Activated naive CD4-positive, alpha-beta T cell treated with anti-CD3 and anti-CD28 coated beads, Interleukin-2, amount 50 U/mL, for 24 hours (primary cell): ENCODE results near the gene NLRP11.
"Not testable (repeated sequence)": the region's sequence is repeated elsewhere in the genome, so short reads cannot be mapped to it uniquely, and the experiment has no call there.

Experiments
- H3K27ac Mint-ChIP-seq: one replicate; pipeline ENCODE4 v1.8.0; 2021; ENCODE audit warnings: mild to moderate bottlenecking, mixed read lengths
- H3K27me3 Mint-ChIP-seq: one replicate; pipeline ENCODE4 v1.8.0; 2021; ENCODE audit warnings: mixed read lengths
- H3K36me3 Mint-ChIP-seq: one replicate; pipeline ENCODE4 v1.8.0; 2021; ENCODE audit warnings: mixed read lengths
- H3K4me1 Mint-ChIP-seq: one replicate; pipeline ENCODE4 v1.8.0; 2021; ENCODE audit warnings: mixed read lengths
- H3K4me3 Mint-ChIP-seq: one replicate; pipeline ENCODE4 v1.8.0; 2021; ENCODE audit warnings: mild to moderate bottlenecking, mixed read lengths
- H3K9me3 Mint-ChIP-seq: one replicate; pipeline ENCODE4 v1.8.0; 2021; ENCODE audit warnings: mixed read lengths

Gene NLRP11

GRCh38 chr19:55812449-55812848 is 19.4 kb downstream of the NLRP11 start:
- H3K36me3 Mint-ChIP-seq = no peaks in the 10 kb centered on the region
- H3K9me3 Mint-ChIP-seq = no peaks in the 10 kb centered on the region
- no peaks in the 10 kb centered on the region for H3K4me1 Mint-ChIP-seq
- H3K27me3 Mint-ChIP-seq = peaks cover 17% of the 10 kb centered on the region
- H3K4me3 Mint-ChIP-seq = no peak overlapping the region
- no peak overlapping the region for H3K27ac Mint-ChIP-seq

DNA sequence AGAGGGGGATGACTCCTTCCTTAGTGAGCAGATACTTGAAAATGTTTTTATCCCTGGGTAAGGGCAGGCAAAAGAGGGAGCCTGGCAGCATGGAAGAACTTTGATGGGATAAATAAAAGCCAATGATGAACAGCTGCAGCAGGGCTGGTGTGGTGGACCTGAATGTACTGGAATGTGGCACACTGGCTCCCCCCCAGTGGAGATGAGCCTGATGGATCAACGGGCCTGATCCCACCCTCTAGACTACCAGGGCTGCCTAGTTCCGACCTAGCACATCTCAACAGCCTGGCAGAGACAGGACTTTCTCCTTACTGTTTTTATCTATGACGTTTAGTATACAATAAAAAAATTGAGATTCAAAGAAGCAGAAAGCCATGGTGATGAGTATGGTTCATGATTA is 20.5 kb downstream of the NLRP11 start:
- Mint-ChIP-seq H3K4me1 (no peaks in the 10 kb centered on the region), H3K27ac (no peak overlapping the region), H3K9me3 (no peaks in the 10 kb centered on the region), H3K4me3 (no peak overlapping the region), H3K27me3 (peaks cover 13% of the 10 kb centered on the region), H3K36me3 (no peaks in the 10 kb centered on the region)

- no peaks in the 10 kb centered on the region for H3K4me1 Mint-ChIP-seq
- H3K36me3 Mint-ChIP-seq = no peaks in the 10 kb centered on the region
- no peaks in the 10 kb centered on the region for H3K9me3 Mint-ChIP-seq
- H3K27me3 Mint-ChIP-seq = peaks cover 17% of the 10 kb centered on the region
- no peak overlapping the region for H3K27ac Mint-ChIP-seq
- H3K4me3 Mint-ChIP-seq = no peak overlapping the region
Observed at GRCh38 chr19:55809381-55810058, 22.3 kb downstream of the NLRP11 start.

- H3K9me3 Mint-ChIP-seq = no peaks in the 10 kb centered on the region
- H3K4me3 Mint-ChIP-seq = no peak overlapping the region
- H3K27ac Mint-ChIP-seq = no peak overlapping the region
- H3K36me3 Mint-ChIP-seq = peaks cover 2% of the 10 kb centered on the region
- H3K27me3 Mint-ChIP-seq = peaks cover 12% of the 10 kb centered on the region
- no peaks in the 10 kb centered on the region for H3K4me1 Mint-ChIP-seq
Observed at GRCh38 chr19:55802281-55802680, 29.5 kb downstream of the NLRP11 start.

DNA sequence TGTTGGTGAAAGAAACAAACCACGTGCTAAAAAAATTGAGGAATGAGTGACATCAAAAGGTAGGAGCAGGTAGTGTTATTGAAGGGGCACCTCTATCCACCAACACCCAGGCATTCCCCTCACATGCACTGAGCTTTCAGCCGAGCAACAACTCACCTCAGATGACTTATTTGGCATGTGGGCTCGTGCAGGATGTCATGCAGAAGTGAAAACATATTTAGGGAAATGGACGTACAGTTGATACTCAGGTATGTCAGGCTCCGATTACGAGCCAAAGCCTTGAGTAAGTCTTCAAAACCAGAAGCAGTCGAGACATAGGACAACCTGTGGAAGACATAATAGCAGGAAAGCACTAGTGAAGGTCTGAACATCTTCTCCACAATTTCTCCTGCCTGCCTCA is 30.4 kb downstream of the NLRP11 start:
- no peak overlapping the region for H3K27ac Mint-ChIP-seq
- H3K4me1 Mint-ChIP-seq = no peaks in the 10 kb centered on the region
- H3K27me3 Mint-ChIP-seq = peaks cover 12% of the 10 kb centered on the region
- no peak overlapping the region for H3K4me3 Mint-ChIP-seq
- no peaks in the 10 kb centered on the region for H3K9me3 Mint-ChIP-seq
- H3K36me3 Mint-ChIP-seq = peaks cover 2% of the 10 kb centered on the region

DNA sequence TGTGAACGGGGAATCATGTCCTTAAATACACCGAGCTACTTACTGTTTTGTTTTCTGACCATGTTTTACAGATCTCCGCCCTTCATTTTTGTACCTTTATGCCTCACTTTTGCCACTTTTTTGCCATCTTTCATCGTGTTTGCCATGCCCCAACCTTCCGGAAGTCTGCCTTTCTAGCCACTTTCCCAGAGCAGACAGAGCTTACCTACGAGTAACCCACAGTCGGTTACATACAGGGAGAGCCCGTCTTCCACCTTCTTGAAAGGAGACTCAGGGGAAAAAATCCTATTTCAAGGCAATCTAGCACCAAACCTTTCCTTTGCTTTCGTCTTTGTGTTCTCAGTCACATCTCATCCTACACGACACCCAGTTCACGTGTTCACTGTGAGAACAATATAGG is 36.8 kb downstream of the NLRP11 start:
- no peaks in the 10 kb centered on the region for H3K4me1 Mint-ChIP-seq
- peaks cover 10% of the 10 kb centered on the region for H3K27me3 Mint-ChIP-seq
- H3K36me3 Mint-ChIP-seq = peaks cover 2% of the 10 kb centered on the region
- H3K9me3 Mint-ChIP-seq = peaks cover under 1% of the 10 kb centered on the region
- H3K27ac Mint-ChIP-seq = no peak overlapping the region
- no peak overlapping the region for H3K4me3 Mint-ChIP-seq

DNA sequence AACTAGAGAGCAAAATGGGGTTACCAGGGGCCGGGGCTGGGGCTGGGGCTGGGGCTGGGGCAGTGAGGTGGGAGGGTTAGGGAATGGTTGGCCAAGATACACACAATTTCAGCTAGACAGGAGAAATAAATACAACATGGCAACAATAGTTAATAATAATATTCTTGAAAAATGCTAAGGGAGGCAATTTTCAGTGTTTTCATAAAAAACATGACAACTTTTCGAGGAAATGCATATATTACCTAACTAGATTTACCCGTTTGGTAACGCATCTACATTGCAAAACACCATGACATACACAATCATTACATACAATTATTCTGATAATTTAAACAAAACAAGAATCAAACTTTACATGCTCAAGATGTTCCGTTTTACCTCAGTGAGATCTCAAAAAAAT is 50.7 kb downstream of the NLRP11 start:
- Mint-ChIP-seq H3K9me3 (no peaks in the 10 kb centered on the region), H3K4me1 (no peaks in the 10 kb centered on the region), H3K4me3 (no peak overlapping the region), H3K27ac (no peak overlapping the region), H3K36me3 (no peaks in the 10 kb centered on the region), H3K27me3 (peaks cover 18% of the 10 kb centered on the region)

DNA sequence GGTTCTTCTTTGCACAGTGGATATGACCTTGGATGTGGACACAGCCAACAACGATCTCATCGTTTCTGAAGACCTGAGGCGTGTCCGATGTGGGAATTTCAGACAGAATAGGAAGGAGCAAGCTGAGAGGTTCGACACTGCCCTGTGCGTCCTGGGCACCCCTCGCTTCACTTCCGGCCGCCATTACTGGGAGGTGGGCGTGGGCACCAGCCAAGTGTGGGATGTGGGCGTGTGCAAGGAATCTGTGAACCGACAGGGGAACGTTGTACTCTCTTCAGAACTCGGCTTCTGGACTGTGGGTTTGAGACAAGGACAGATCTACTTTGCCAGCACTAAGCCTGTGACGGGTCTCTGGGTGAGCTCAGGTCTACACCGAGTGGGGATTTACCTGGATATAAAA is 53.5 kb downstream of the NLRP11 start:
- H3K27me3 Mint-ChIP-seq = peaks cover 16% of the 10 kb centered on the region

GRCh38 chr19:55777528-55777927 is 54.3 kb downstream of the NLRP11 start:
- Mint-ChIP-seq H3K36me3 (no peaks in the 10 kb centered on the region), H3K4me3 (no peak overlapping the region), H3K9me3 (no peaks in the 10 kb centered on the region), H3K4me1 (no peaks in the 10 kb centered on the region), H3K27ac (no peak overlapping the region), H3K27me3 (peaks cover 14% of the 10 kb centered on the region)

More for the DNA sequence above, 53.5 kb downstream of the NLRP11 start:
- H3K36me3 Mint-ChIP-seq = no peaks in the 10 kb centered on the region
- no peak overlapping the region for H3K27ac Mint-ChIP-seq
- no peaks in the 10 kb centered on the region for H3K4me1 Mint-ChIP-seq
- no peaks in the 10 kb centered on the region for H3K9me3 Mint-ChIP-seq
- no peak overlapping the region for H3K4me3 Mint-ChIP-seq

GRCh38 chr19:55769632-55770031 is 62.2 kb downstream of the NLRP11 start:
- not testable (repeated sequence) for H3K9me3 Mint-ChIP-seq, H3K4me1 Mint-ChIP-seq, H3K36me3 Mint-ChIP-seq, H3K27ac Mint-ChIP-seq, H3K4me3 Mint-ChIP-seq
- H3K27me3 Mint-ChIP-seq = peaks cover 26% of the 10 kb centered on the region

DNA sequence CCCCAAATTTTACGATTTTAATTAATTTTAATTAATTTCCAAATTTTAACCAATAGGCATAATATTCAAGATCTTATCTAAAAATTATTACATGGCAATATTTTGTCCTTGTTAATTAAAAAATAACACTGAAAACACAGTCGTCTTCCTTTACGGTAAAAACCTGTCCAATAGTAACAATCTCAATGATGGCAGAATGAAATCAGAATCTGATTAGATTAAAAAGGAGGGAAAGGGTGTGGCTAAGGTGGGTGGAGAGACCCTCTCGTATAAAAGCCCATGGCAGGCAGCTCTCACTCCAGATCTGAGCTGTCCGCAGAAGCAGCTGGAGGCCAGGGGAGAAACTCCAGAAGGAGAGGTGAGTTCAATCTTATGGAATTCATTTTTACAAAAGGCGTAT is 63.0 kb downstream of the NLRP11 start, which contains the start of gene RFPL4AL1:
Gene RFPL4AL1, plus strand, starts transcription at position 301 of the 400 bp plus-strand sequence. CDS start 2,687 bp downstream, outside the sequence.
- not testable (repeated sequence) for H3K27ac Mint-ChIP-seq, H3K4me1 Mint-ChIP-seq, H3K9me3 Mint-ChIP-seq, H3K4me3 Mint-ChIP-seq, H3K36me3 Mint-ChIP-seq
- peaks cover 27% of the 10 kb centered on the region for H3K27me3 Mint-ChIP-seq

DNA sequence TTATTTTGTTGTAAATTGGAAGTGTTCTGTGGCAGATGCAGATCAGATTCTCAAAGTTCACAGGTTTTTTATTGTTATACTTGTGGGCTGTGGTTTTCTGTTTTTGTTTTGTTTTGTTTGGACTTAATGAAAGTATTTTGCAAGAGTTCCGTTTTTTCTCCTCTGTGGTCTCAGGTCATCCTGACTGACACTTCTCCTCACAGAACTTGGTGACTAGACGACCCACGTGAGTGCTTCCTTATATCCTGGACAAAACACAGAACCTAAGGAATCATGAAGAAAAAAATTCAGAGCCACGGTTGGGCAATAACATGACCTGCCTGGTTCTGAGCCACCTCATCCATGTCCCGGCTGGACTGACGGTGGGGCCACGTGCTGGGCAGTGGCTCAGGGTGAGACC is 65.3 kb downstream of the NLRP11 start:
- no peaks in the 10 kb centered on the region for H3K36me3 Mint-ChIP-seq
- H3K4me3 Mint-ChIP-seq = no peak overlapping the region
- H3K27me3 Mint-ChIP-seq = peaks cover 24% of the 10 kb centered on the region
- H3K27ac Mint-ChIP-seq = no peak overlapping the region
- no peaks in the 10 kb centered on the region for H3K4me1 Mint-ChIP-seq
- peaks cover 9% of the 10 kb centered on the region for H3K9me3 Mint-ChIP-seq

DNA sequence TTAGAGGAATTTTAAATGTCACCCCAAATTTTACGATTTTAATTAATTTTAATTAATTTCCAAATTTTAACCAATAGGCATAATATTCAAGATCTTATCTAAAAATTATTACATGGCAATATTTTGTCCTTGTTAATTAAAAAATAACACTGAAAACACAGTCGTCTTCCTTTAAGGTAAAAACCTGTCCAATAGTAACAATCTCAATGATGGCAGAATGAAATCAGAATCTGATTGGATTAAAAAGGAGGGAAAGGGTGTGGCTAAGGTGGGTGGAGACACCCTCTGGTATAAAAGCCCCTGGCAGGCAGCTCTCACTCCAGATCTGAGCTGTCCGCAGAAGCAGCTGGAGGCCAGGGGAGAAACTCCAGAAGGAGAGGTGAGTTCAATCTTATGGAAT is 73.0 kb downstream of the NLRP11 start, which contains the start of gene RFPL4A:
Gene RFPL4A, plus strand, starts transcription at position 301 of the 400 bp plus-strand sequence. CDS start 2,704 bp downstream, outside the sequence.
- not testable (repeated sequence) for H3K36me3 Mint-ChIP-seq, H3K27me3 Mint-ChIP-seq, H3K9me3 Mint-ChIP-seq, H3K4me1 Mint-ChIP-seq, H3K27ac Mint-ChIP-seq, H3K4me3 Mint-ChIP-seq

DNA sequence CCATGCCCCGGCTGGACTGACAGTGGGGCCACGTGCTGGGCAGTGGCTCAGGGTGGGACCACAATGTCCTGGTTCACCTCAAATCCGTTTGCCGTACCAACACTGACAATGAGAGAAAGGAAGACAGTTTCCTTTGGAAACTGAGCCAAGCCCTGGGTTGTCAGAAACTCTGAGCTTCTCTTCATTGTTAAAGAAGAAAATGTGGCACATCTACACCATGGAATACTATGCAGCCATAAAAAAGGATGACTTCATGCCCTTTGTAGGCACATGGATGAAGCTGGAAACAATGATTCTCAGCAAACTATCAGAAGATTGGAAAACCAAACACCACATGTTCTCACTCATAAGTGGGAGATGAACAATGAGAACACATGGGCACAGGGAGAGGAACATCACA is 75.0 kb downstream of the NLRP11 start:
- H3K9me3 Mint-ChIP-seq, H3K4me1 Mint-ChIP-seq, H3K36me3 Mint-ChIP-seq, H3K27ac Mint-ChIP-seq, H3K4me3 Mint-ChIP-seq: not testable (repeated sequence)
- H3K27me3 Mint-ChIP-seq = peaks cover 12% of the 10 kb centered on the region

DNA sequence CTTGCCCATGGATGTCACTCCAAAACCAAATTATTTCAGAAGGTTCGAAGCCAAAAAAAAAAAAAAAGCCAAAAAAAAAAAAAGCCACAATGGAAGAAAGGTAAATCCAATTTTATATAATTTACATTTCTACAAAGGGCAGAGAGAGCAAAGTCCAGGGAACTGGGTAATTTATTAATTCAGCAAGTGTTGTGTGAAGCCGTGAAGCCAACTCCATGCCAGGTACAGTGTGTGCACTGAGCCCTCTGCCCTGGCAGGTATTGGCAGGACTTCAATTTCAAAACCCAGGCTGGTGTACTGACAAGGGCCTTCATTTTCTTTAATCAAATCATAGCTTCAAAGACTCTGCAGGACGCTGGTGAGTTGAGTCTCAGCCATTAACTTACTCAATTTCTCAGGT is 78.4 kb downstream of the NLRP11 start:
- no peaks in the 10 kb centered on the region for H3K36me3 Mint-ChIP-seq
- peaks cover 11% of the 10 kb centered on the region for H3K27me3 Mint-ChIP-seq
- H3K27ac Mint-ChIP-seq = no peak overlapping the region
- no peak overlapping the region for H3K4me3 Mint-ChIP-seq
- H3K4me1 Mint-ChIP-seq = no peaks in the 10 kb centered on the region
- H3K9me3 Mint-ChIP-seq = peaks cover 9% of the 10 kb centered on the region

GRCh38 chr19:55750715-55751114 is 81.1 kb downstream of the NLRP11 start:
- no peaks in the 10 kb centered on the region for H3K9me3 Mint-ChIP-seq
- no peak overlapping the region for H3K27ac Mint-ChIP-seq
- peaks cover 7% of the 10 kb centered on the region for H3K27me3 Mint-ChIP-seq
- H3K36me3 Mint-ChIP-seq = no peaks in the 10 kb centered on the region
- H3K4me1 Mint-ChIP-seq = no peaks in the 10 kb centered on the region
- no peak overlapping the region for H3K4me3 Mint-ChIP-seq

DNA sequence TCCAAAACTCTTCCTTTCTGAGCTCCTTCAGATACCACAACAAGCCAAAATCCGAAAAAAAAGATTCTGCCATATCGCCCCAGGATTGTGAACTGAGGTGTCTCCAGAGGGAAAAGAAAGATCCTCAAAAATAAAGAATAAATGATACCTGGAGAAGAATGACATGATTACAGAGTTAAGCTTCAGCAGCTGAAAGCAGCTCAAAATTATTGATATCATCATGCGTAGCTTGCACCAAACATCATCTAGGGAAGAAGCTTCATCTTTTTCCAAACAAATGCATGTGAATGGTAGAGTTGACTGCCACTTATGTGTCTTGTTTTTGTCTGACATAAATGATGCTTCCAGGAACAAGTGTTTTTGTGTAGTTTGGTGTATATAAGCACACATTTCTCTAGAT is 93.5 kb downstream of the NLRP11 start, which contains the start of gene NLRP9:
Gene NLRP9, minus strand, starts transcription at position 101 of the 400 bp plus-strand sequence. Its CDS starts 28 bp downstream, at position 73.
- no peaks in the 10 kb centered on the region for H3K36me3 Mint-ChIP-seq
- no peak within 1 kb of the TSS for H3K4me3 Mint-ChIP-seq
- no peaks in the 10 kb centered on the region for H3K4me1 Mint-ChIP-seq
- no peaks in the 10 kb centered on the region for H3K9me3 Mint-ChIP-seq
- H3K27me3 Mint-ChIP-seq = peaks cover 11% of the 10 kb centered on the region
- H3K27ac Mint-ChIP-seq = no peak within 1 kb of the TSS
